Astrocyte (in vitro differentiated cells and primary cell): Measurements from ENCODE around the gene ENSA.
"Not testable (repeated sequence)": the region's sequence is repeated elsewhere in the genome, so short reads cannot be mapped to it uniquely, and the experiment has no call there.

Experiments used
- EZH2 ChIP-seq: IDR thresholded peaks from 2 replicates; pipeline ENCODE4 v1.6.1; 2012; ENCODE audit warnings: mild to moderate bottlenecking, low read length, inconsistent platforms; ENCODE audit not compliant: insufficient read depth
- TF ChIP-seq, protein P1 (sequence below): IDR thresholded peaks from 2 replicates; pipeline ENCODE4 v1.5.1; 2011; ENCODE audit warnings: low read depth, mild to moderate bottlenecking, inconsistent platforms, low read length, moderate library complexity; ENCODE audit not compliant: insufficient read depth

DNA sequence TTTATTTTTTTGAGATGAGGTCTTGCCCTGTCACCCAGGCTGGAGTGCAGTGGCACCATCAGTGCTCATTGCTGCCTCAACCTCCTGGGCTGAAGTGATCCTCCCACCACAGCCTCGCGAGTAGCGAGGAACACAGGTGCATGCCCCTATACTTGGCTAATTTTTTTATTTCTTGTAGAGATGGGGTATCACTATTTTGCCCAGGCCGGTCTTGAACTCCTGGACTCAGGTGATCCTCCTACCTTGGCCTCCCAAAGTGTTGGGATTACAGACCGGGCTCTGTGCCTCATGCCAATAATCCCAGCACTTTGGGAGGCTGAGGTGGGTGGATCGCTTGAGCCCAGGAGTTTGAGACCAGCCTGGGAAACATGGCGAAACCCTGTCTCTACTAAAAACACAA is 48.0 kb downstream of the ENSA start:
- TF ChIP-seq, protein P1, sequence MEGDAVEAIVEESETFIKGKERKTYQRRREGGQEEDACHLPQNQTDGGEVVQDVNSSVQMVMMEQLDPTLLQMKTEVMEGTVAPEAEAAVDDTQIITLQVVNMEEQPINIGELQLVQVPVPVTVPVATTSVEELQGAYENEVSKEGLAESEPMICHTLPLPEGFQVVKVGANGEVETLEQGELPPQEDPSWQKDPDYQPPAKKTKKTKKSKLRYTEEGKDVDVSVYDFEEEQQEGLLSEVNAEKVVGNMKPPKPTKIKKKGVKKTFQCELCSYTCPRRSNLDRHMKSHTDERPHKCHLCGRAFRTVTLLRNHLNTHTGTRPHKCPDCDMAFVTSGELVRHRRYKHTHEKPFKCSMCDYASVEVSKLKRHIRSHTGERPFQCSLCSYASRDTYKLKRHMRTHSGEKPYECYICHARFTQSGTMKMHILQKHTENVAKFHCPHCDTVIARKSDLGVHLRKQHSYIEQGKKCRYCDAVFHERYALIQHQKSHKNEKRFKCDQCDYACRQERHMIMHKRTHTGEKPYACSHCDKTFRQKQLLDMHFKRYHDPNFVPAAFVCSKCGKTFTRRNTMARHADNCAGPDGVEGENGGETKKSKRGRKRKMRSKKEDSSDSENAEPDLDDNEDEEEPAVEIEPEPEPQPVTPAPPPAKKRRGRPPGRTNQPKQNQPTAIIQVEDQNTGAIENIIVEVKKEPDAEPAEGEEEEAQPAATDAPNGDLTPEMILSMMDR, result not testable (repeated sequence)
- not testable (repeated sequence) for TF ChIP-seq EZH2
